VCaP (cell line): ENCODE results near the gene NRG4.

Experiments used
- H3K27ac ChIP-seq: fragments of 450-650 bp; 2 replicates; pipeline ENCODE4 v1.5.1; 2017
- CTCF ChIP-seq: fragments of 450-650 bp; conservative IDR thresholded peaks from 2 replicates; pipeline ENCODE4 v1.5.1; 2017; ENCODE audit warnings: mild to moderate bottlenecking, moderate library complexity

The NRG4 gene

GRCh38 chr15:76010613-76011012 is 1.6 kb downstream of the NRG4 start:
- H3K27ac ChIP-seq = no peak overlapping the region
- TF ChIP-seq CTCF = no peak

- TF ChIP-seq CTCF = no peak
- H3K27ac ChIP-seq = no peak overlapping the region
Observed at GRCh38 chr15:76006136-76006778, 6.0 kb downstream of the NRG4 start.

- TF ChIP-seq CTCF = no peak
- no peak overlapping the region for H3K27ac ChIP-seq
Observed at GRCh38 chr15:76003364-76003763, 8.9 kb downstream of the NRG4 start.

- no peak for TF ChIP-seq CTCF
- no peak overlapping the region for H3K27ac ChIP-seq
Observed at GRCh38 chr15:75995611-75996010, 16.6 kb downstream of the NRG4 start.

GRCh38 chr15:75994220-75994619 is 18.0 kb downstream of the NRG4 start:
- no peak overlapping the region for H3K27ac ChIP-seq
- no peak for TF ChIP-seq CTCF

- H3K27ac ChIP-seq = no peak overlapping the region
- no peak for TF ChIP-seq CTCF
Observed at GRCh38 chr15:75992897-75993296, 19.3 kb downstream of the NRG4 start.

GRCh38 chr15:75989875-75990274 is 22.3 kb downstream of the NRG4 start:
- TF ChIP-seq CTCF = no peak
- no peak overlapping the region for H3K27ac ChIP-seq
